ENCODE results near the gene APBA2. TPM values are rescaled to one million over a fixed set of nuclear protein-coding genes. Genes with fewer than 3 reads are reported as not detected.

APBA2 gene
- total RNA-seq, 4 donors from 2014 or later = 7.7 to 14.4 (median 11.6) TPM

- intact Hi-C loops (cut with DNase I) = no loop called here
- no peak for DNase-seq
- H3K9me3 ChIP-seq = no peaks in the 10 kb centered on the region
Observed at GRCh38 chr15:29132735-29133181, 247.0 kb downstream of the APBA2 start.

GRCh38 chr15:29133321-29133720 lies 247.5 kb downstream of the APBA2 start:
- no peak overlapping the region for H3K4me3 ChIP-seq (replicated peaks in 1 of 3)
- H3K27me3 ChIP-seq = no peaks in the 10 kb centered on the region
- TF ChIP-seq CTCF (IDR thresholded peaks at IDR 0.05) (no peak), POLR2A (IDR thresholded peaks at IDR 0.05) (no peak)
- no peaks in the 10 kb centered on the region for H3K9me3 ChIP-seq
- 92 to 95% methylated on average over 6 to 7 of the region's 8 CpGs for WGBS, 2 donors
- no peaks in the 10 kb centered on the region for H3K4me1 ChIP-seq
- intact Hi-C loops (cut with DNase I) = no loop called here
- no peaks in the 10 kb centered on the region for H3K36me3 ChIP-seq
- DNase-seq = no peak
- H3K27ac ChIP-seq = no peak overlapping the region

More at GRCh38 chr15:29132735-29133181, 247.0 kb downstream of the APBA2 start:
- Histone ChIP-seq H3K4me1 (no peaks in the 10 kb centered on the region), H3K27ac (no peak overlapping the region), H3K27me3 (no peaks in the 10 kb centered on the region), H3K4me3 (replicated peaks in 1 of 3) (no peak overlapping the region), H3K36me3 (no peaks in the 10 kb centered on the region)
- WGBS, 2 donors = 79 to 83% methylated on average over 7 to 8 of the region's 14 CpGs
- no peak for TF ChIP-seq CTCF (IDR thresholded peaks at IDR 0.05)
- no peak for TF ChIP-seq POLR2A (IDR thresholded peaks at IDR 0.05)

- H3K4me3 ChIP-seq (replicated peaks in 1 of 3) = no peak overlapping the region
- WGBS, 2 donors = 96 to 98% methylated on average over 5 of the region's 5 CpGs
- no peak for DNase-seq
Observed at GRCh38 chr15:29133791-29134190, 248.0 kb downstream of the APBA2 start.

GRCh38 chr15:29134239-29134638 lies 248.5 kb downstream of the APBA2 start:
- intact Hi-C loops (cut with DNase I) = no loop called here
- H3K4me3 ChIP-seq (replicated peaks in 1 of 3) = no peak overlapping the region
- H3K27ac ChIP-seq = no peak overlapping the region
- TF ChIP-seq POLR2A (IDR thresholded peaks at IDR 0.05) (no peak), CTCF (IDR thresholded peaks at IDR 0.05) (no peak)
- H3K4me1 ChIP-seq = no peaks in the 10 kb centered on the region
- DNase-seq = no peak
- 93% methylated on average over 3 of the region's 6 CpGs; no CpG with 5 or more reads in 1 of the 2 donors for WGBS, 2 donors
- H3K36me3 ChIP-seq = no peaks in the 10 kb centered on the region
- no peaks in the 10 kb centered on the region for H3K27me3 ChIP-seq
- no peaks in the 10 kb centered on the region for H3K9me3 ChIP-seq

More at GRCh38 chr15:29133791-29134190, 248.0 kb downstream of the APBA2 start:
- Histone ChIP-seq H3K36me3 (no peaks in the 10 kb centered on the region), H3K9me3 (no peaks in the 10 kb centered on the region), H3K4me1 (no peaks in the 10 kb centered on the region), H3K27ac (no peak overlapping the region), H3K27me3 (no peaks in the 10 kb centered on the region)
- intact Hi-C loops (cut with DNase I) = no loop called here
- TF ChIP-seq POLR2A (IDR thresholded peaks at IDR 0.05) (no peak), CTCF (IDR thresholded peaks at IDR 0.05) (no peak)

GRCh38 chr15:29134641-29135308 lies 249.0 kb downstream of the APBA2 start:
- no peaks in the 10 kb centered on the region for H3K27me3 ChIP-seq
- no peaks in the 10 kb centered on the region for H3K9me3 ChIP-seq
- H3K36me3 ChIP-seq = no peaks in the 10 kb centered on the region
- no peak overlapping the region for H3K4me3 ChIP-seq (replicated peaks in 1 of 3)
- TF ChIP-seq CTCF (IDR thresholded peaks at IDR 0.05) (no peak), POLR2A (IDR thresholded peaks at IDR 0.05) (no peak)
- no peak for DNase-seq
- H3K4me1 ChIP-seq = no peaks in the 10 kb centered on the region
- WGBS, 2 donors = 89 to 93% methylated on average over 10 to 14 of the region's 14 CpGs
- no peak overlapping the region for H3K27ac ChIP-seq
- intact Hi-C loops (cut with DNase I) = no loop called here
